Activated CD4-positive, alpha-beta T cell treated with anti-CD3 and anti-CD28 coated beads, Interleukin-2, amount 50 U/mL, for 4 hours (primary cell): Measurements from ENCODE around the gene TPP2.

ENCODE experiments used
- DNase-seq, 2 experiments: peaks; one replicate each; pipeline ENCODE4 v3.0.0-alpha.2; 2020

TPP2 gene

DNA sequence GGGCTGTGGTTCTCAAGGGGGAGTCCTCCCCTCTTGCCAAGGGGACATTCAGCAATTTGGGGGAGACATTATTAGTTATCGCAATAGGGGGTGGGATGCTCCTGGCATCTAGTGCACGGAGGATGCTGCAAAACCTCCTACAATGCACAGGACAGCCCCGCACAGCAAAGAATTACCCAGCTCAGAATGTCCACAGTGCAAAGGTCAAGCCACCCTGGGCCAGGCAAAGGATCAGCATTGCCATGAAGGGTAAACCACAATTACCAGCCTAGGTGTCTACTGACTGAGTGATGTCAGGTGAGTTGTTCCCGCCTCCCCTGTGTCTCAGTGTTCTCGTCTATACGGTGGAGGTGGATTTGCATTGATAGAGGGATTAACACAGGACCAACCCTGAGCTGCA is 100.5 kb downstream of the TPP2 start:
- DNase-seq = no peak

DNA sequence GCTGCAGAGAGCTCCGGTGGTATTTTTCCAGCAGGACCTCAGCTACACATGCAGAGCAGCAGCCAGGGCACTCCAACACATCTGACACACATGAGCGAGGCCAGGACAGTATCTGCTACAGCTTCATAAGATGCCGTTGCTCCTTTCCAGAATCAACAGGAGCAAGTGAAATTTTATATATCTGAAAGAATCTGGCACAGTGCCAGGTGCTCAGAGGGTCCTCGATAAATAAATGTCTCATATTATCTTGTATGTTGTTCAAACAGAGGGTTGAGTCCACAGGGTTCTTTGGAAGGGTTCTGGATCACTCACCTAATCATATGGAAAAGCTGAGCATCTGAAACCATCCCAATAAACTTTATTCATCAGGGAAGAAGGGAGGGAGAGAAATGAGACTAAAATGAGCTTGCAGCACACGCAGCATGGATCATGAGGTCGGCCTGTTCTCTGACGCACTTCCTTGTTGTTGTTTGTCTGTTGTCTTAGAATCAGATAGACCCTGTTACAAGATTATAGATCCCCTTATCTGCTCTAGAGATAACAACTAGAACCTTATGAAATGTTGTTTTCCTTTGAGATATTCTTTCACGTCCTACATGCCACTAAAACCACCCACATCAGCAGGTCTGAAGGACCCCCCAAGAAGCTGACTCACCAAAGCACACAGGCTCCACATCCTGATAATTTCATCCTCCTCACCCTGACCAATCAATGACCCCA is 101.3 kb downstream of the TPP2 start:
- no peak for DNase-seq

DNA sequence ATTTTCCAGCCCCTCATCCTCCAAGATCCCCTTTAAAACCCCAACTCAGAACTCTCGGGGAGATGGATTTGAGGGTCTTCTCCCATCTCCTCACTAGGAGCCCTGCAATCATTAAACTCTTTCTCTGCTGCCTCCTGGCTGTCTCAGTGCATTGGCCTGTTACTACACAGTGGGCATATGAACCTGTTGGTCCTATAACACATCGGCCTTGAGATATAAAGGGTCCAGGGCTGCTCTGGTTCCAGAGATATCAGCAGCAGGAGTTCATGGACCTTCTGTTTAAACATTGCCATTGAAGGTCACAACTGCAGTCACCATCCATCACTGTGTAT is 101.8 kb downstream of the TPP2 start:
- no peak for DNase-seq

DNA sequence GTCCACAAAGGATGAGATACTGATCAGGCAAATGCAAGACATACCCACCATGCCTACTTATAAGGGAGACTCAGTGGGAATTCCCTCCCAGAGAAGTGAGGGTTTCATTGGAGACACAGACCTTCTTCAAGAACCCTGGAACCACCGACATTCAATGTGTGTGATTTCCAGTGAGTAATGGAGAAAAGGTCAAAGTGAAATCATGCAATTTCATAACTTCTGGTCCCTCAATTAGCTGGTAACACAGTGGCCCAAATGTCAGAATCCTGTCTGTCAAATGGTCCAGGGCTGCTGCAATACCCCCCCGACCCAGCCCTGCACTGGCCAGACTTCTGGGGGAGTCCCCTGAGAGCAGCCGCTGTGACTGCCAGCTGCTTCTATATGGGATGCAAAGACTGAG is 102.7 kb downstream of the TPP2 start:
- DNase-seq = no peak

DNA sequence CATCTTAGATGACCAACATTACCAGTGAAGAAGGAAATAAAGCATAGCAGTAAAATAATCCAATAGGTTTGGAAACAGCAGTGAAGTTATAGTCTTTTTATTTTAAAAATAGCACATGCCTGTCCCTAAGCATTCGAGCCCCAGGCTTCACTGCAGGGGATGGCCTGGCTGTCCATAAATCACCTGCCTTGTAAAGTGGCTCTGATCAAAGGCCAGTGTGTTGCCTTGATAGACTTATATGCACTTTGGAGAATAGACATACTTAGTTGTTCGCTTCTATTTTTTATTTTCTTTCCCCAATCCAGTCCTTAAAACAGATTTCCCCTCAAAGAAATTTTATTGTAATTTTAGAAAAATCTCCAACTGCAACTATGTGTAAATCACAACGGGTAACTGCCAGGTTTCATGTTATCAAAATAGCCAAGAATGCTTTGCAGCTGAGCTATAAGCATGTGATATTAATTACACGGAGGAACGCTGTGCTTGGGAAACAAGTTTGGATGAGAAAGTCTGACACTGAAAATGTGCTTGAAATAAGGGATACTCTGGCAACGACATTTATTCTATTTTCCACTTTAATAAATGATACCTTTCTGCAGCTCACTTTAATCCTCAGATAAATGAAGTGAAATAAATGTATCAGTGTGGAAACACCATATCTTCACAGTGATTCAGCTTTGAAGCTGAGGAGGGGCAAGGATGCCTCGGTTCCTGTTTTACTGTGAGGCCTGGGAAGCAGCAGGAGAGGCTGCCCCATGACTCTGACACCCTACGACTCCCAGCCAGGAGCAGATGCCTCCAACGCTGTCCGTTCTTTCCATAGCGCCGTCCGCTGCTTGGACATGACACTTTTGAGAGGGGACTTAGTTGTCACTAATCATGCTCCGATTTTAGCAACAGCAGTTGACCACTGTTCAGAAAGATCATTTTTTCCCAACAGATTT is 103.6 kb downstream of the TPP2 start:
- DNase-seq = no peak

DNA sequence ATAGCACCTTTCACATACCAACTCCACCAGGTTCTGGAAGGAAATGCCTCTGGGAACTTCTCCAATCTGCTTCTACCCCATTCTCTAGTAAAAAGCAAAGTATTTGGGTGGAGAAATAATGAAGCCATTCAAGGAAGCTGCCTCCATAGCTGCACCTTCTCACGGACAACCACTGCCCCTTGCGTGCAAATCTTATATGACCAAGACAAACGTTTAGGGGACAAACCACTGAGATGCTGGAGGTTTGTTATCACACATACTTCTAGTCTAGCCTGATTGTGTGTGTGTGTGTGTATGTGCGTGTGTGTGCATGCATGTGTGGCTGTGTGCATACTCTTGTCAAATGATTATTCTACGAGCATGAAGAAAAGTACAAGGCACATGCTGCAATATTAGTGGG is 104.5 kb downstream of the TPP2 start:
- DNase-seq = no peak

DNA sequence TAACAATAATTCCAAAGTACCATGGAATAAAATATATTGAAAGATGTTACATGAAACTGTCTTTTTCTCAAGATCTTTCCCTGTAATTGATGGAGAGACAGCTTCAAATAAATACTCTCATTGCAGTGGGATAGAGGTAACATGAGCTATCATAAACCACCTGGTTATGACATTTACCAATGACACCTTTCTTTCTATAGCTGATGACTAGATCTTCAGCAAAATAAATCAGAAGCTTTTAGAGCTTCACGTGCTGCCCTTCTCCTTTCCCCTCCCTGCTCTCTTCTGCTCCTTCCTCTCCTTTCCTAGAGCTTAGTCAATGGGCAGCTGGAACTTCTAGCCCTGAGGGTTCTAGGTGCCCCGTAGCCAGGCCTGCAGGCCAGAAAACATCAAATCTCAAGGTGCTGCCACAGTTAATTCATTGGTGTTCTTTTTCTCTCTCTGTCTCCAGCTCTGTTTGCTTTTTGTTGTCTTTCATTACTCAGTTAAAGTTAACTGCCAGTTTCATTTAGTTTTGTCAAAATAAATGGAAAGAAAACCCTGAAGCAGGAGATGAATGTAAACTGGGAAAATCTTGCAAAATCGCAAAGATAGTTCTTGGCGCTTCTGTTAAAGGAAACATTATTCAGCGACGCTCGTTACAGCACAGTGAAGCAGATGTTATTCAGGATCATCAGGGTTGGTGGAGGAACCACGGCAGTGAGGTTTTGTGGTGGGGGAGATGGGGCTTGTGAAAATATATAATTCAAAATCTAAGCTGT is 106.4 kb downstream of the TPP2 start:
- no peak for DNase-seq

DNA sequence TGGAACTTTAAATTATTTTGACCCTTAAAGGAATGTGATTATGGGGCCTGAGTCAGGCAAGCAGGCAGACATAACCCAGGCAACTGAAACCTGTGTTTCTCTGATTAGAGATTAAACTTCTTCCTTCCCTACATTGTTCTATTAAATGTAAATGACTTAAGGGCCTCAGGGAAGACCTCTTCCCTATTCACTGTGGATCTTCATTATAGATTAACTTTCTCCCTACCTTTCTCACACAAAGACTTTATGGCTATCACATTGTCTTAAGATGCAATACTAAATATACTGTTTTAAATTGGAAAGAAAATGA is 106.9 kb downstream of the TPP2 start:
- no peak for DNase-seq

DNA sequence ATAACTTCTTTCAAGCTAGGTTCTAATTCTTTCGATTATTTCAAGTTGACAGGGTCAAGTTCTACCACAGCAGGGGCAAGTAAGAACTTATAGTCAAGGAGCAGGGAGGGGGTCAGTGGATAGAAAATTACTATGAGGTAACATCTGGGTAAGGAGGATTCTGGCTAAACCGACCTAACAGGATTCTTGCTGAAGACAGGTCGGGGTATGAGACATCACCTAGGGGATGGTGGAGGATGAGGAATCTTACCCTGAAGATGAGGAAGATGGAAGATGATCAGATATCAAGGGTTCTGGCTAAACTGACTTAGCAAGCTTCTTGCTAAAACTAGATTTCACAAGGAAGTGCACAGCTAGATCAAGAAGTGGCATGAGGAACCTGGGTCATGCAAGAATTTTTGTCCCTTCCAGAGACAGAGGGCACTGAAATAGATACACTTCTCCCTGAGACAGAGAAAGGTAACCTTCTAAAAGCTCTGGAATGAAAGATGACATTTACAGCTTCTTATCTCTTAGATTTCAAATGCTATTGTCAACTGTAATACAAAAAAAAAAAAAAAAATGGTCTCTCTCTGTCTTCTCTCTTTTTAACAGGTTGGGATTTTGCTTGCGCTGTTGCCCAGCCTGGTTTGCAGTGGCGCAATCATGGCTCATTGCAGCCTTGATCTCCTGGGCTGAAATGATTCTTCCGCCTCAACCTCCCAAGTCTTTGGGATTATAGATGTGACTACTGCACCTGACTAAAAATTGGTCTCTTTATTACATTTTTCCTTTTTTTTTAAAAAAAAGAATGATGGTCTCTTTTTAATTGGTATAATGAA is 107.7 kb downstream of the TPP2 start:
- DNase-seq = no peak

DNA sequence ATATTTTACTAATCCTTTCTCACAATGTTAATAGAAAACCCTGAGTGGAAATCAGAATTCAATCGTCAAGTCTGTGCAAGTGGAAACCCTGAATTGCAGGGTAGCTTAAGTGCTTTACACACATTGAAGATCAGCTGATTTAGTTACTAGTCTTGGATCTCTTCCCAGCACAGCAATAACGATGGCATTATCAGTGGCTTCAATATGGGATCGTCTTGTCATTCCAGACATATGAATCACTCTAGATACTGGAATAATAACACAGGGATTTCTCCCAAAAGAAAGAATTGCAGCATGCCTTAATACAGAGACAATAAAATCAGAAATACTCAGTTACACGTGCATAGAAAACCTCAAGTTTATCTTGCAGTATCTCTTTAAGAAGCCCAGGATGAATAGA is 110.7 kb downstream of the TPP2 start:
- DNase-seq = no peak

DNA sequence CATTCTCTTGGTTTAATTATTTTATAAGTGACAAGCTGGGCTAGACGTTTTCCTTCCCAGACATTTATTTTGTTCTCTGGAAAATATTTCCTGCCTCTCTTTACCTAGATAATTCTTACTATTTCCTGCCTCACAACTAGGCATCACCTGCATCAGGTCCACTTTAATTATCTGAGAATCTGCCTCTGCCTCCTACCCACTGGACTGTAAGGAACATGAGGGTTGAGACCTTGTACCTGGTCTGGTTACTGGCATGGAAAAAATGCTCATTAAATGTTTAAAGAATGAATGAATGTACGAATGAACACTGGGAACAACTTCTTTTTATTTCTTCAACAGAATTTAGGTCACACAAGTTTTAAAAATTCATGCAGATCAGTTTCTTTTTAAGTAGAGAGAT is 111.4 kb downstream of the TPP2 start:
- DNase-seq = no peak

DNA sequence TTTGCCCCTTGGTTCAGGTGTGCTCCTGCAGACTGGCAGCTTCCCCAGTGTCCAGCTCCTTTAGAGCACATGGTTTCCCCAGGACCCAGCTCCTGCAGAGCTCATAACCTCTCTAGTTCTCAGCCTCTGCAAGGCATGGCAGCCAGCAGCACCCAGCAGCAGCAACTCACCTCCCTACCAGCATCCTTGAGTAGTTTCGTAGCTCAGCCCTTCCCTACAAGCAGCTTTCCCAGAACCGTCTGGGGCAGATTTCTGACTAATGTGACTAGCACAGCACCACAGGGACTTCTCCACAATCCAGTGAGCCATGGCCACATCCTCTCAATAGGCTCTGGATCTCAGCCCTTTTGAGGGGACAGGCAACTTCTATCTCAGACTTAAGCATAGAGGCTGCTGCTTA is 112.2 kb downstream of the TPP2 start:
- no peak for DNase-seq

DNA sequence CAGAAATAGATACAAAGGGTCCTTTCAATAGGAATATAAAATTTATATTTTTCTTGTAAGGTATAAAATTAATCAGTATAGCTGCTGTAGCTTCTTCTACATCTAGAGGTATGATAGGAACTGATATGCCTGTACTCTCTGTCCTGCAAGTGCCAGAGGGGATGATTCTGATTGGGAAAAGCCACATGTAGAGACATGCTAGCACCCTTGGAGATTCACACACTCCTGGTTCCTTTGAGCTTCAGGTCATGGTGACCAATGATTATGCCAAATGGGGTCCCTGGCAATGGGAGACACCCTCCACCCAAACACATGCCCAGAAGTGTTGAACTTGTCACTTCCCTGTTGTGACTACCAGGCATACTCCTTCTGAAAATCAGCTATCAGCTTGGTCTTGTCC is 112.8 kb downstream of the TPP2 start:
- no peak for DNase-seq

DNA sequence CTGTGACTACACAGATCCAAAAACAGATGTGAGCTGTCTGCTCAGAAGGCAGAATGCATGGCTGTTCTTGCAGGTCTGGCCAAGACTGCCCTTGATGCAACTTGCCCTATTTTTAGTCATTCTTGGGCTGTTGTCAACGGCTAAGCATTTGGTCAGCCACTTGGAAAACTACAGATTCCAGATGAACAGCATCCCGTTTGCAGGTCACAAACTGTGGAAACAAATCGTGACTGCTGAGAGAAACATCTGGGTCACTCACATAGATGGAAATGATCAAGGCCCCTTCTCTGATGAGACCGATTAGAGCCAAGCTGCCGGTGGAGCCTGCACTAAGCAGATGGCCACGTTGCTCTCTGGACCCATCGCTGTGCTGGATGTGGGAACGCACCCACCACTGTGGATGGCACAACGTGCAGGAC is 113.5 kb downstream of the TPP2 start:
- DNase-seq = no peak

DNA sequence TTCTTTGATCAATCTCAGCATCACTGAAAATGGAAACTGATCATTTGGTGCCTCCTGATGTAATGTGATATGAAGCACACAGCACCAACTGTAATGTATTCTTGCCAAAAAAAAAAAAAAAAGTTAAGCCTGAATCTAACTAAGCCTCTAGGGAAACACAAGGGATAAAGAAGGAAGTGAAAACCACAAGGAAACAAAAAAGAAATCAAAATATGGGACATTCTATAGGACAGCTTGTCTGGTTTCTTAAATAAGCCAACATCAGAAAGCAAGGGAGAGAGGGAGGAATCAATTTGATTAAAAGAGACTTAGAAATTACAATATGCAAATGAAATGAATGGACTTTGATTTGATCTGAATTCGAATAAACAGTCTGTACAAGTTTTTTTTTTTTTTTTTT is 118.7 kb downstream of the TPP2 start:
- DNase-seq = no peak

DNA sequence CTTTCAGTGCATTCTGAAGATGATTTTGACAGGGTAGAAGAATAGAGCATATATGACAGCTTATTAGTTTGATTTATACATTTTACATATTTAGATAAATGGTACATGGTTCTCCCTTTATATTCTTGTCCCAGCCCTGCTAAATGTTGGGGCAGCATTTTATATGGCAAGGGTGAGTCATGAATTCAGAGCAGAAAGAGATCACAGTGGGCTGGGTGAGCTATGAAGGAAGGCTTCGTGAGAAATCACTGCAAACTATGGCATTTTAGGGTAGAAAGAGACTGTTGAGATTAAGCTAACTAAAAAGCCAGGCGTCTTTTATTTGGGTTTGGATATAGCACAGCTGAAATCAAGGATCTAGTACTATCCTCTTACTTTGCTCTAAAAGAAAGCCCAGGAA is 122.0 kb downstream of the TPP2 start:
- DNase-seq = no peak

DNA sequence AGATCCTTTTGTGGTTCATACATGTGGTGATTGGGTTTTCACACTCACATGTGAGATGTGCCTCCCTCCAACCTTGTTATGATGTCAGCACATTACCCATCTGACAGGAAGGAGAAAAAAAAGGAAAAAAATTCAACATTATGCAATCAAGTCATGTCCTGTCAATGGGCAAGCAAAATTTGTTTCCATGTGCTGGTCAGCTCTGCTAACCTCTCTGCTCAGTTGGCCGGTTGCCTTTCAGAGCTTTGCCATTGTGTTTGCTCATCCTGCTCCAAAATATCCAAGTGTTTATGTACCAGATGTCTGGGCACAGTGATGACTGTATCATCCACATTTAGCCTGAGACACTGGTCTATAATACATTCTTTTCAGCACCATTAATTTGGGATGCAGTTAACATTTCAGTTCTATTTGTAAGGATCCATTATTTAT is 125.0 kb downstream of the TPP2 start:
- no peak for DNase-seq

DNA sequence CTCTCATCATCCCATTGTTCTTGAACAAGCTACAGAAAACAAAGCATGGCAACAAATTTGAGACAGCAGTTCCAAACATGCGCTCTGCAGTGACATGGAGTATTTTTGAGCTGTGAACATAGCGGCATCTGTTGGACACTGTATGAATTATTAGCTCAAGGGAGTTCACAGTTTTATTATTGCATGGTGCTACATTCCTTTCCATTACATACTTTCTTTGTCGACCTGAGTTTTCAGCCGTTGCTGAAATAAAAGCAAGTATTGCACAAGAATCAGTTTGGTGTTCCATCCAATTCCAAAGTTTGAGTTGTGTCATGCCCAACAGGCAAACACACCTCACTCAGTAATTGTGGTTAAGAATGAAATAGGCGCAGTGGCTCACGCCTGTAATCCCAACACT is 128.1 kb downstream of the TPP2 start:
- no peak for DNase-seq

DNA sequence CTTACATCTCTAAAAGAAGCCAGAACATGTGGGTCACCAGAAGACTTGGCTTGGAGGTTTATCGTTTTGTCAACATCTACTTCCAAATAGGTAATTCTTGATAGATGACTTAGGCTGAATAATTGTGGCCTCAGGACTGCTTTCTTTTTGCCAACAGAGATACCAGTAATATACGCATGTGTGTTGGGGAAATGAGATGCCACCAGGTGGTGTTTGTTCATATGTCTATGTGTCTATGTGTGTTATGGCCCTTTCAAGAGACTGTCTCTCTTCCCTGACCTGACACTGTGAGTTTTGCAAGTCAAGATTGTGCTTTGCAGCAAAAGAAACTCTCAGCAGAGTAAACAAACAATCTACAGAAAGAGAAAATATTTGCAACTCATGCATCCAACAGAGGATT is 129.6 kb downstream of the TPP2 start:
- DNase-seq = no peak
